Astrocyte of the spinal cord (primary cell): ENCODE results near the gene MLLT1.
A peak's percentile ranks its signal among the peaks of the same experiment; 100 is the strongest.

Experiments
- DNase-seq: peaks from one replicate; pipeline ENCODE4 v3.0.0; 2011; ENCODE audit warnings: low read depth, low spot score
- H3K4me3 ChIP-seq: 2 replicates; pipeline ENCODE4 v1.5.1; 2011; ENCODE audit warnings: low read depth, mild to moderate bottlenecking, low read length, moderate library complexity
- in situ Hi-C: cut with HindIII; loops from 2 replicates; pipeline ENCODE4 v1.10.0; 2017; ENCODE audit warnings: low sequenced_read_pairs
- TF ChIP-seq, protein P1 (sequence below): IDR thresholded peaks from 2 replicates; pipeline ENCODE4 v1.5.1; 2012; ENCODE audit warnings: low read depth, mild to moderate bottlenecking, low read length, inconsistent platforms

MLLT1 gene

DNA sequence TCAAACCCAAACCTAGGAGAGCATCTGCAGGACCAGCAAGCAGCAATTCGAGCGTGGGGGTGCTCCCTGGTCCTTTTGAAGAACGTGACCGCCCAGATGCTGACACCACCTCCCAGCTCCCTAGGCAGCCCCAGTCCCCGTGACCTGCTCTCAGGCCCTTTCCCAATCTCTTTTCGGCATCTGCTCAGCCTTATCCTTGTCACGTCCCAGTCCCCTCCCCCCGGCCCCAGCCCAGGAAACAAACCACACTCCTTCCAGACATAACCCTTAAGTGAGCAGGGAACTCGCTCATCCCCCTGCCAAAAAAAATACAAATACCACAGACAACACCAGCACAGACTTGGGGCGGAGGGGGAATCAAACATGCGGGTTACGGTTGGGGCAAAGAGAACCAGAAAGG, 3.3 kb downstream of the MLLT1 start:
- in situ Hi-C loops, result loop anchor here (10.0 kb wide), 1 partner anchor 52 kb away; no protein-coding TSS in a partner anchor
- DNase-seq, result peak; percentile 59
- no peak overlapping the region for H3K4me3 ChIP-seq
- TF ChIP-seq, protein P1, sequence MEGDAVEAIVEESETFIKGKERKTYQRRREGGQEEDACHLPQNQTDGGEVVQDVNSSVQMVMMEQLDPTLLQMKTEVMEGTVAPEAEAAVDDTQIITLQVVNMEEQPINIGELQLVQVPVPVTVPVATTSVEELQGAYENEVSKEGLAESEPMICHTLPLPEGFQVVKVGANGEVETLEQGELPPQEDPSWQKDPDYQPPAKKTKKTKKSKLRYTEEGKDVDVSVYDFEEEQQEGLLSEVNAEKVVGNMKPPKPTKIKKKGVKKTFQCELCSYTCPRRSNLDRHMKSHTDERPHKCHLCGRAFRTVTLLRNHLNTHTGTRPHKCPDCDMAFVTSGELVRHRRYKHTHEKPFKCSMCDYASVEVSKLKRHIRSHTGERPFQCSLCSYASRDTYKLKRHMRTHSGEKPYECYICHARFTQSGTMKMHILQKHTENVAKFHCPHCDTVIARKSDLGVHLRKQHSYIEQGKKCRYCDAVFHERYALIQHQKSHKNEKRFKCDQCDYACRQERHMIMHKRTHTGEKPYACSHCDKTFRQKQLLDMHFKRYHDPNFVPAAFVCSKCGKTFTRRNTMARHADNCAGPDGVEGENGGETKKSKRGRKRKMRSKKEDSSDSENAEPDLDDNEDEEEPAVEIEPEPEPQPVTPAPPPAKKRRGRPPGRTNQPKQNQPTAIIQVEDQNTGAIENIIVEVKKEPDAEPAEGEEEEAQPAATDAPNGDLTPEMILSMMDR, result no peak

DNA sequence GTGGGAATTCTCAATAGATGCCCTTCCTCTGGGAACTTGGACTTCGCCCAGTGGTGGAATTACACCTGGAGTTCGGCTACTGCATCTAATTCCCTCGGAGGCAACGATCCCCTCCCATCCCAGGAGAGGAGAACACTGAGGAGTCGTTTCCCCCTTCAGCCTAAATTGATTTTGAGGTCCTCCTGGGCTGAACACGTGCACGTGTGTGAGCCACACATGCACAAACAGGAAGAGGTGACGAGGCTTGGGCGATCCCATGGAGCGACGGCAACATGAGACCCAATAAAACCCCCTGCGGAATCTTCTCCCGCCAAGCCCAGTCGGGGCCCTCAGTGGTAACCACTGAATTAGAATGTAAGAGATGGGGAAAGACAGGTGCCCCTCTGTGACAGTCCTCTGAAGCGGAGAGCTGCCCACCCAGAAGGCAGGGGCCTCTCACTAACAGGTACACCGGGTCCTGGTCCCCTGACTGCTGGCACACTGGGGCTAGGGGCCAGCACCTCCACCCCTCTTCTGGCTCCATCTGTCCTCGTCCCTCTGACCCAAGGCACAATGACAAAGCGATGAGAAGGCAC, 4.5 kb downstream of the MLLT1 start:
- H3K4me3 ChIP-seq, result no peak overlapping the region
- in situ Hi-C loops, result loop anchor here (10.0 kb wide), 1 partner anchor 50 kb away; no protein-coding TSS in a partner anchor
- TF ChIP-seq, protein P1, result no peak
- DNase-seq, result no peak

DNA sequence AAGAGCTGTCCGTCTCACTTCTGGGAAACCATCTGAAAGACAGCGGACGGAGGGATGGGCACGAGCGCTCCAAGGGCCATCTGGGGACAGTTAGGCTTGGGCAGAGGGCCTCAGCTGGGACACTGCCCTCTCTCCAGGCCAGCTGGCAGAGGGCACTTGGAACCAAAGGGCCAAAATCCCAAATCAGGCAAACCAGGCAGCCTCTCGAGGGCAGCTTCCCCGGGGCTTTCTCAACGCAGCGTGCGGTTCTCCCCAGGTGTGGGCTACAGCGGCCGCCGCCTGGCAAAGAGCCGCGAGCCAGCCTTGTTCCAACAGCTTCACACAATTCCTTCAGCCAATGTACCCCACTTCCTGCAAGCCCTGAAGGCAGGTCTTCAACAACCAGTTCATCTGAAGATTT, 5.0 kb downstream of the MLLT1 start:
- DNase-seq, result no peak
- TF ChIP-seq, protein P1, result no peak
- in situ Hi-C loops, result loop anchor here (10.0 kb wide), 1 partner anchor 50 kb away; no protein-coding TSS in a partner anchor
- H3K4me3 ChIP-seq, result no peak overlapping the region

DNA sequence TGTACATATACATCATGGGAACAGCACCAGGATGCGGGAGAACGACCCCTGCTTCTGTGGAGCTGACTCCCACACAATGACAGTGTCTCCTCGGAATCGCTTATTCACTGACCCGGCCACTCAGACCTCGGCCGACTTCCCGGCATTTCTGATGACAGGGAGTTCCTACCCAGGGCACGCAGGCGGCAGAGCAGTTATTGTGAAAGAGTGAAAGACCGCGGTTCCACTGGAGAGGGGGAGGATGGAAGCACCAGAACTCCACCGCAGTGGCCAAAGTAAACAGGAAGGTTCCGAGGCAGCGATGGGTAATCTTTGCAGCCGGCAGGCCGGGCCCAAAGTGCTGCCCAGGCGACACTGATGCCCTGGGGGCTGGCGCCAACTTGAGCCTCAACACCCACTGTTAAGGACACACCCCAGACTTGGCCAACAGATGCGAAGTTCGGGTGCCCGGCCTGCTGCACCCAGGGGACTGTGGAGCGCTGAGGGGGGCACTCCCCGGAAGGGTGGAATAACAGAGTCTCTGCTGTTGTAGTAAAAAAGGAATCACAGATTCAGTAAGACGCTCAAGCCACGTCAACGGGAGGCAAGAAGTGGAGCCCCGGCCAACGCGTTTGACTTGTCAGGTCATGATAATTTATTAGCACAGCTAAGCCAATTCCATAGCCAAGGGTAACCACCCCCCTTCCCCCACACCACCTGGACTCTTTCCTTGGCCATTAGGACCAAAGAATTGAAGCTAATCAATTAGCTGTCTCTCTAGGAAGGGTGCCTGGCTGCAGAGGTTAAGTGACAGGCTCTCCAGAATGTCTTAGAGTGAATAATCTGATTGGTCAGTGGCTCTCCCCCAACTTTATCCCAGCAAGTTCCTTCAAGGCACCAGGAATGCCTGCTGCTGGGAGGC, 5.8 kb downstream of the MLLT1 start:
- H3K4me3 ChIP-seq, result peak overlapping the region; percentile 16
- peak; percentile 82 for DNase-seq
- in situ Hi-C loops, result loop anchor here (10.0 kb wide), 1 partner anchor 49 kb away; no protein-coding TSS in a partner anchor
- TF ChIP-seq, protein P1, result no peak

DNA sequence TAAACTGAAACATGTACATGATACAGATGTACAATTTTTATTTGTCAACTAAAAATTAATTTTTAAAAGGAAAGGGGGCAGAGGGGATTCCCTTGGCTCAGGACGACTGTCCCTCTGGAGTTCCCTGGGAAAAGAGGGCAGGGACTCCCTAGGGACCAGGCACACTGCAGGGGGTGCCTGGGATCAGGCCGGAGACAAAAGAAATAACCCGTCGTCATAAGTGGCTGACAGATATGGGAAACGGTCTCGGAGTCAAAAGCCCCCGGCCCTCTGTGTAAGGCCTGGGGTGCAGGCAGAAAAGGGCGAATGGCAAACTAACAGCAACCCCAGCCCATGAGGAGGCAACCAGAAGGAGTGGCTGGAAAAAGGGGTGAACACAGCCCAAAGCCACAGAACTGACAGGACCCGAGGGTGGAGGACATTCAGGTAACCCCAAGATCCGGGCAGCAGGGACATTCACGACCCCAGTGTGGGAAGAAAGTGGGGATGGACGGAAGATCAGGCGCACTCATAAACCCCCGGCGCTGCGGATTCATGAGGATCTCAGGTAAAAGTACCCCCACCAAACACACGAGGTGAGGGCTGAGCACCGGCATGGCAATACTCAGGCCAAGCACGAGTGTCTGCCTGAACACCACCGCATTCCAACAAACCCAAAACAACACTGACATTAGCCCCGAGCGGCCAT, 6.7 kb downstream of the MLLT1 start:
- no peak overlapping the region for H3K4me3 ChIP-seq
- in situ Hi-C loops, result loop anchor here (10.0 kb wide), 1 partner anchor 48 kb away; no protein-coding TSS in a partner anchor
- no peak for DNase-seq
- TF ChIP-seq, protein P1, result no peak

DNA sequence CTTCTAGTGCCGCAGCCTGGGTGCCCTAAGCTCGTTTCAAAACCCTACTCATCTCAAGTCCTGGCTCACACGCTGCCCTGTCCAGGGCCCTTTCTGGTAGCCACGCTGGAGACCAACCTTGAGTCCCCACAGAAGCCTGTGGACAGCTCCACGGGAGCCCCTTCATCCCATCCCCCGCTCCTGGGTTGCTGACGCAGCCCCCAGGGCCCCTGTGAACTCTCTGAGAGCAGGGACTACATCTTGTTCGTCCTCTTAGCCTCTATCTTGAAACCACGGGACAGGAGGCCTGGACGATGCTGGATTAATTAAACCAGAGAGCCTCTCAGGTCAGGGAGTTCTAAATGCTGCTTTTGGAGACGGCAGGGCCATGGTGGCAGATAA, 7.4 kb downstream of the MLLT1 start:
- TF ChIP-seq, protein P1, result no peak
- DNase-seq, result peak; percentile 29
- no peak overlapping the region for H3K4me3 ChIP-seq
- in situ Hi-C loops, result loop anchor here (10.0 kb wide), 1 partner anchor 48 kb away; no protein-coding TSS in a partner anchor
